HG02571 (cell line): Measurements from ENCODE around the gene CCT4.
"Not testable (repeated sequence)": the region's sequence is repeated elsewhere in the genome, so short reads cannot be mapped to it uniquely, and the experiment has no call there.

Experiments used
- ATAC-seq: cut with Tn5 transposase; IDR thresholded peaks from one replicate; pipeline ENCODE4 v1.9.1; 2021; ENCODE audit warnings: mild to moderate bottlenecking, moderate library complexity; ENCODE audit not compliant: unreplicated experiment

CCT4 gene

DNA sequence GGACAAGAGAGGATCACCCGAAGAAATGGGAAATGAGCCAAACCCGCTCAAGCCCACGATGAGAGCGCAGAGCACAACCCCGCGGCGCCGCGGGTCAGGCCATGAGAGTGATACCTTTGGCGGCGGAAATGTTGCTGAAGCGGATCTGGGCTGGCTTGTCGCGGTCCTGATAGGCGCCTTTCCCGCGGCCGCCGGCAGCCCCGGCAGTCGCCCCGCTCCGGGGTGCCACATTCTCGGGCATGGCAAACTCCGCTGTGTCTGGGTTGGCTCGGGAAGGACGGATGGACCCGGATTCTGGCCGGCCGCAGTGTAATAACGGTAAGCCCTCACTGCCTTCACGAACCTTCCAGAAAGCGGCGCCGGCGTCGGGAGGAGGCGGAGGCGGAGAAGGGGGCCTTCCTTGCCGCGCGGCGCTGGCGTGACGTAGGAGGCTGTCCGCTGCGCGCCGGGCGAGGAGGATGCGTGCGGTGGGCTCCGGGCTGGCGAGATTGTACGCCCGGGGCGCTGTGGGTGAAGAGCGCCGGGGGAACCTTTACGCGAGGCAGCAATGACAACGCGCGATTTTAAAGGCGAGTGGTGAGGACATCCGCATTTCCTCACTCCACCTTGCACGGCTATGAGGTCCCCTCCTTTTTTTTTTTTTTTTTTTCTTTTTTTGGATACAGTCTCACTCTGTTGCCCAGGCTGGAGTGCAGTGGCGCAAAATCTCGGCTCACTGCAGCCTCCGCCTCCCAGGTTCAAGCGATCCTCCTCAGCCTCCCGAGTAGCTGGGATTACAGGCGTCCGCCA, at the start of gene CCT4:
CCT4 (minus strand) TSS at position 390 of the 789 bp plus-strand sequence; CDS start at position 241, 149 bp downstream.
- ATAC-seq = peak; percentile 72

GRCh38 chr2:61937886-61938285, 49.4 kb upstream of the CCT4 start:
- no peak for ATAC-seq

DNA sequence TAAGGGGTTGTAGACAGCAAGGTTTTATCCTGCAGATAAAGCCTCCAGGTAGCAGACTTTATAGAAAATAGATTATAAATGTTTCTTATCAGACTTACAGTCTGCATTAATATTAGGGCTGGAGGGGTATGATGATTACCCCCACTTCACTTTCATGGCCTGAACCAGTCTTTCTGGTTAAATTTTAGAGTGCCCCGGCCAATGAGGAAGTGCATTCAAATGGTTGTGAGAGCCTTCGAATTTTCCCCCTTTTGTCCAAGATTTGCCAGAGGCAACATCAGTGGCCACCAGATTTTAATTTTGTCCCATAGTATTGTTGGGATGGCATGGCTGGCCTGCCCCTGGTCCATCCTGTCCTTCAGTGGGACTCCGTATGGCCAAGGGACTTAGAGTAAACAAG, 48.6 kb upstream of the CCT4 start:
- no peak for ATAC-seq

GRCh38 chr2:61928826-61929461, 40.5 kb upstream of the CCT4 start:
- ATAC-seq = no peak

GRCh38 chr2:61926531-61927477, 38.3 kb upstream of the CCT4 start:
- no peak for ATAC-seq

DNA sequence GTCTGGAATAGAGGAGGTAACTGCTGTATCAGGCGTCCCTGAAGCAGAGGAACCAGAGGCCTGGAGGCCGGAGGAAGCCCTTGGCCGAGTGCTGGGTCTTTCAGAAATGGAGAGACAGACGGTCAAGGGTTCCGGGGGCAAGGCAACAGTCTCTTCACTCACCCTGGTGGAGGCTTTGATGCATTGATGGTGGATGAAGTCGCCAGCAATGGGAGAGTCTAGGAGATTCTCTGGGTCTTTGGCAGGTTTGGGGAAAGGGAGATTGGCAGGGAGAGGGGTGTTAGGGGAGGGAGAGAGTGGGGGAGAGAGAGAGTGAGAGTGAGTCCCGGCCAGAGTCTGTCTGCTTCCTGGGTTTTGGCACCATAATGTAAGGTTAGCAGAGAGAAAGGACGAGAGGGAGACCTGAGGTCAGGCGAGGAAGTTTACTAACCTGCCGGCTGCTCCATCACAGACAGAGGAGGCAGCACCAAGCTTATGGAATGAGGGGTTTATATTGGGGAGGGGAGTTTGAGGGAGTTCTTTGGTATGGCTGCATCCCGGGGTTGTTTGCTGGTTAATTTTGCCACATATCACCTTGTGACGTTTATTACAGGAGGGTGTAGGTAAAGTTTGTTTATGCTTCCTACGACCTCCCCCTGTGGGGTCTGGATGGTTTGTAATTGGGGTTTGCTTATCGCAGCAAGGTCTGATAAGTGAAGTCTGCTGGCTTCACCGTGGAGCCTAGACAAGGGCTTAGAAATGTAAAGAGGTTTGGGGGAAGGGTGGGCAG, 36.6 kb upstream of the CCT4 start:
- no peak for ATAC-seq

GRCh38 chr2:61922714-61923113, 34.3 kb upstream of the CCT4 start:
- no peak for ATAC-seq

GRCh38 chr2:61920548-61920947, 32.1 kb upstream of the CCT4 start:
- ATAC-seq = no peak

DNA sequence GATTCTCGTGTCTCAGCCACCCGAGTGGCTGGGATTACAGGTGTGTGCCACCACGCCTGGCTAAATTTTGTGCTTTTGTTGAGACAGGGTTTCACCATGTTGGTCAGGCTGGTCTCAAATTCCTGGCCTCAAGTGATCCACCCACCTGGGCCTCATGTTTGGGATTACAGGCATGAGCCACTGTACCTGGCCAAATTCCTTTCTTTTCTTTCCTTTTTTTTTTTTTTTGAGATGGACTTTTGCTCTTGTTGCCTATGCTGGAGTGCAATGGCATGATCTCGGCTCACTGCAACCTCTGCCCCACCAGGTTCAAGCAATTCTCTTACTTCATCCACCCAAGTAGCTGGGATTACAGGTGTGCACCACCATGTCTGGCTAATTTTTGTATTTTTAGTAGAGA, 26.3 kb upstream of the CCT4 start:
- ATAC-seq = not testable (repeated sequence)

- no peak for ATAC-seq
Measured at GRCh38 chr2:61911510-61911909, 23.1 kb upstream of the CCT4 start.

- ATAC-seq = no peak
Measured at GRCh38 chr2:61910603-61911002, 22.1 kb upstream of the CCT4 start.

DNA sequence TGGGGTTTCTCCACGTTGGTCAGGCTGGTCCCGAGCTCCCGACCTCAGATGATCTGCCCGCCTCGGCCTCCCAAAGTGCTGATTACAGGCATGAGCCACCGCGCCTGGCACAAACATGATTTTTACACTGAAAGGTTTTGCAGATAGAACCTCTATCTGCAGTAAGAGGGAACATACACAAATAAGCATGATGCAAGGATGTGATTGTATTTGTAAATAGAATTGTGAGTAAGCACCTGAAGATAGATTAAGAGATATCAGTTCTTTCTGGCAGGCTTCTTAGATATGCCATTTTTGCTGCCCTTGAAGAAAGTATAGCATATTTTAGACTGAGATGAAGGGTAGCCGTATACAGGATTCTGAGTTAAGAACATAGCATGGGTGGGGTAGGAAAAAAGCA, 20.7 kb upstream of the CCT4 start:
- no peak for ATAC-seq

- no peak for ATAC-seq
Measured at GRCh38 chr2:61906186-61906470, 17.7 kb upstream of the CCT4 start.

DNA sequence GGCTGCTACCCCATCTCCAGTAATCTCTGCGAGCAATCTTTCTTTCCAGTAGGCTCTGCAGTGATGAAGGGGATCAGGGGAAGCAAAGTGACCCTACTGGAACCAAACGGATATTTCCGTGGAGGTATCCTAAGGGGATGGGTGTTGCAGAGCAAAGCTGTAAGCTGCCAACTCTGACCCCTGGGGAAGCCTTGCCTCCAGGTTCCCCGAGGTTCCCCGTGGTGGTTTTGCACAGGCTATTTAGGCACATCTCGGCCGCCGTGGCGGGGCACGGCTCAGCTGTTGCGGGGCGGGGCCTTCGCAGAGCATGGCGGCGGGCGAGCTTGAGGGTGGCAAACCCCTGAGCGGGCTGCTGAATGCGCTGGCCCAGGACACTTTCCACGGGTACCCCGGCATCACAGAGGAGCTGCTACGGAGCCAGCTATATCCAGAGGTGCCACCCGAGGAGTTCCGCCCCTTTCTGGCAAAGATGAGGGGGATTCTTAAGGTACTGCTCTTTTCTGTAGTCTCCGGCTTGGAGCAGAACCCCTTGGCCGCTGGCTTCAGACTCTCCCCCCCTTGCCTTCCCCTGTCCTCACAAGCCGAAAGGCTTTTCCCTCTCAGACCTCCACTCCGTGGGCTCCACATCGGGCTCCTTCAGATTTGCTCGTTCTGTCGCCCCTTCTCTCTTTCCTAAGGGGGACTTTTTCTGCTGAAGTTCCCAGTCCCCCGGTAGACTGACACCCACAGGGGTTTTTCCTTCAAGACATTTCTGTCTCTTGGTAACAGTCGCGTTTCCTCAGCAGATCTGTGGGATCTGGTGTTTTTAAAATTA, 17.1 kb upstream of the CCT4 start, which contains the start of gene COMMD1:
COMMD1 (plus strand) TSS at position 303 of the 814 bp plus-strand sequence; CDS start at position 308, 5 bp downstream.
- ATAC-seq = peak; percentile 100

- no peak for ATAC-seq
Measured at GRCh38 chr2:61900281-61900680, 11.8 kb upstream of the CCT4 start.

DNA sequence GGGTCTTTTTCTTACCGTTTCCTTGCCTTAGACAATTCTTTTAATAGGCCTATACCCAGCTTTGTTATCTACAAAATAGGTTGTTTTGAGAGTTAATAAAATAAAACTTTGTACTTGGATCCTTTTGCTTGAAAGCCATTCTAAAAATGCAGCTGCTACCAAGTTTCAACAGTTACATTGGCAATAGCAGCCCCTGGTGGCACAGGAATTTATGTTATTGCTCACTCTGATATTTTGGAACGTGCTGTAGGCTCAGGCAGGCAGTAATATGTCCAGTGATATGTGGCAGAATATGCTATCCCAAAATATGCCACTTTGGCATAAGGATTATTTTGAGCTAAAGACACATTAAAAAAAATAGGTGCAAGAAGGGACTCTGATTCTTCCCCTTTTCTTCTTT, 10.4 kb upstream of the CCT4 start:
- ATAC-seq = no peak

DNA sequence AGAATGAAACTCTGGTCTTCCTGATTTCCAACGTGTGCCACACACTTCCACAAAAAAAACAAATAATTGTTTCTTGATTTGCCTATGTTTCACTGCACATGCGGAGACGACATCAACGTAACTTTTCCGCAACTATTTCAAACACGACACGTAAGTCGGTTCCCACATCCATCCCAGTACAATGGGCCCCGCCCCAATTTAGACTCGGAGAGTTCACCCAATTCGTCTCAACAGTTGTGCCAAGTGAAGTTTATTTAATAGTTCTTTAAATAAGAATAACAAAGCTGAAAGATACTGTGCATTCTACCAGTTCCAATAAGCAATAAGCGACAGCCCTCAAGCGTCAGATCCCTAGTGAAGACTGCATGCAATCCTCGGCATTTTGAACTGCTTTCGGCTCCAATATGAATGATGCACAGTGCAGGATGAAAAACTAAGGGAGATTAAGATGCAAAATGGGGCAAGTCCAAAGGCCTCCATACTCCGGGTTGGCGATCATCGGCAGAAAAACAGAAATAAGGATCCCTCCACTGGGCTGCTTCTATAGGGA, 664 bp downstream of the CCT4 start:
- ATAC-seq = peak; percentile 6

DNA sequence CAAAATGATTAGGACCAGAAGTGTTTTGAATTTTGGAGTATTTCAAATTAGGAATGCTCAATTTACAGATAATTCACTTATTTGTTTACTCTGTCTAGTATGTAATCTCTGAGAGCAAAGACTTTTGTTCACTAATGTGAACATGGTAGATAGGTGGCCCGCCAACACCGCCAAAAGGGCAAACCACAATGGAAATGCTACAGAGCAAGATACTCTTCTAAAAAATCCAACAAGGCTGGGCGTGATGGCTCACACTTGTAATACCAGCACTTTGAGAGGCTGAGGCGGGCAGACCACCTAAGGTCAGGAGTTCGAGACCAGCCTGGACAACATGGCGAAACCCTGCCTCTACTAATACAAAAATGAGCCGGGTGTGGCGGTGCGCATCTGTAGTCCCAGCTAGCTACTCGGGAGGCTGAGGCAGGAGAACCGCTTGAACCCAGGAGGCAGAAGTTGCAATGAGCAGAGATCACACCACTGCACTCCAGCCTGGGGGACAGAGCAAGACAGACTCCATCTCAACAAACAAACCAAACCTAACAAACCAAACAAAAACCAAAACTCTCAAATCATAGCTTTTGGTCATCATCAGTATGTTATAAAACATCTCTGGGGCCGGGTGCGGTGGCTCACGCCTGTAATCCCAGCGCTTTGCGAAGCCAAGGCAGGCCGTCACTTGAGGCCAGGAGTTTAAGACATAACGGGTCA, 2.4 kb downstream of the CCT4 start:
- no peak for ATAC-seq

DNA sequence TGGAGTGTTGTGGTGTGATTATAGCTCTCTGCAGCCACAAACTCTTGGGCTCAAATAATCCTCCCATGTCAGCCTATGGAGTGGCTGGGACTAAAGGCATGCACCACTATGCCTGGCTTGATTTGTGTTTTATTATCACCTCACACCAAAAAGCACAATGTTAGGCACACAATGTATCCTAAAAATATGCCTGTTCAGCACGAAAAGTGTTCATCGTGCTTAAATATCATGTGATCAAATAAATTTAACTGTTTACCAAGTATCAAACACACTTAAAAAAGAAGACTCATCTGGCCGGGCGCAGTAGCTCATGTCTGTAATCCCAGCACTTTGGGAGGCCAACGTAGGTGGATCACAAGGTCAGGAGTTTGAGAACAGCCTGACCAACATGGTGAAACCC, 5.6 kb downstream of the CCT4 start:
- ATAC-seq = no peak
